NB4 (cell line): Measurements from ENCODE around the gene AFF3.

Experiments
- DNase-seq: peaks from one replicate; pipeline ENCODE4 v3.0.0; 2010; ENCODE audit warnings: low read depth
- H3K4me3 ChIP-seq: one replicate; pipeline ENCODE4 v1.5.1; 2011; ENCODE audit warnings: mild to moderate bottlenecking, low read depth, low read length, moderate library complexity
- MYC ChIP-seq: IDR thresholded peaks from 2 replicates; pipeline ENCODE4 v1.6.1; 2011; ENCODE audit warnings: low read depth, low read length
- POLR2A ChIP-seq: IDR thresholded peaks from 2 replicates; pipeline ENCODE4 v1.6.1; 2011; ENCODE audit warnings: mild to moderate bottlenecking; ENCODE audit not compliant: insufficient read length; ENCODE audit errors: extremely low read depth
- TF ChIP-seq, protein P1 (sequence below): IDR thresholded peaks from one replicate; pipeline ENCODE4 v1.5.1; 2012; ENCODE audit warnings: low read depth, low read length
- TF ChIP-seq, protein P2 (sequence below): IDR thresholded peaks from 2 replicates; pipeline ENCODE4 v1.6.1; 2011; ENCODE audit warnings: low read depth, low read length

AFF3 gene

DNA sequence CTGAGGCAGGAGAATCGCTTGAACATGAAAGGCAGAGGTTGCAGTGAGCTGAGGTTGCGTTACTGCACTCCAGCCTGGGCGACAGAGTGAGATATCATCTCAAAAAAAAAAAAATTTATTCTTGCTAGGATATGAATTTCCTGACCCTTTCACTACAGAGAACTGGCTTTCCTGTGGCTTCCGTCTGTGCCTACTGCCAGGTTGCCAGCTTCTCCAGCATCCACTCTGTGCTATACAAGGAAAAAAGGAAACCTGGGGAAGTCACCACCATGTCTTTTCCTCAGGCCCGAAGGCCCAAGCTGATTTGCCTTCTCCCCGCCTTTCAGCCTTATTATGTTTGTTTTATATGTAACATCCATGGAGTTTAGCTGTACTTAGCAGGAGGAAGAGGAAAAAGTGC is 530.6 kb downstream of the AFF3 start:
- TF ChIP-seq, protein P1, sequence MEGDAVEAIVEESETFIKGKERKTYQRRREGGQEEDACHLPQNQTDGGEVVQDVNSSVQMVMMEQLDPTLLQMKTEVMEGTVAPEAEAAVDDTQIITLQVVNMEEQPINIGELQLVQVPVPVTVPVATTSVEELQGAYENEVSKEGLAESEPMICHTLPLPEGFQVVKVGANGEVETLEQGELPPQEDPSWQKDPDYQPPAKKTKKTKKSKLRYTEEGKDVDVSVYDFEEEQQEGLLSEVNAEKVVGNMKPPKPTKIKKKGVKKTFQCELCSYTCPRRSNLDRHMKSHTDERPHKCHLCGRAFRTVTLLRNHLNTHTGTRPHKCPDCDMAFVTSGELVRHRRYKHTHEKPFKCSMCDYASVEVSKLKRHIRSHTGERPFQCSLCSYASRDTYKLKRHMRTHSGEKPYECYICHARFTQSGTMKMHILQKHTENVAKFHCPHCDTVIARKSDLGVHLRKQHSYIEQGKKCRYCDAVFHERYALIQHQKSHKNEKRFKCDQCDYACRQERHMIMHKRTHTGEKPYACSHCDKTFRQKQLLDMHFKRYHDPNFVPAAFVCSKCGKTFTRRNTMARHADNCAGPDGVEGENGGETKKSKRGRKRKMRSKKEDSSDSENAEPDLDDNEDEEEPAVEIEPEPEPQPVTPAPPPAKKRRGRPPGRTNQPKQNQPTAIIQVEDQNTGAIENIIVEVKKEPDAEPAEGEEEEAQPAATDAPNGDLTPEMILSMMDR = no peak
- TF ChIP-seq, protein P2, sequence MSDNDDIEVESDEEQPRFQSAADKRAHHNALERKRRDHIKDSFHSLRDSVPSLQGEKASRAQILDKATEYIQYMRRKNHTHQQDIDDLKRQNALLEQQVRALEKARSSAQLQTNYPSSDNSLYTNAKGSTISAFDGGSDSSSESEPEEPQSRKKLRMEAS = no peak
- TF ChIP-seq POLR2A = no peak
- TF ChIP-seq MYC = no peak
- no peak overlapping the region for H3K4me3 ChIP-seq
- no peak for DNase-seq

GRCh38 chr2:99611034-99611433 is 531.4 kb downstream of the AFF3 start:
- H3K4me3 ChIP-seq = no peak overlapping the region
- TF ChIP-seq POLR2A (no peak), MYC (no peak)
- TF ChIP-seq, protein P1 = no peak
- TF ChIP-seq, protein P2 = no peak

GRCh38 chr2:99609851-99610381 is 532.5 kb downstream of the AFF3 start:
- H3K4me3 ChIP-seq = no peak overlapping the region
- TF ChIP-seq MYC (no peak), POLR2A (no peak)
- no peak for DNase-seq

More at GRCh38 chr2:99611034-99611433, 531.4 kb downstream of the AFF3 start:
- DNase-seq = no peak

DNA sequence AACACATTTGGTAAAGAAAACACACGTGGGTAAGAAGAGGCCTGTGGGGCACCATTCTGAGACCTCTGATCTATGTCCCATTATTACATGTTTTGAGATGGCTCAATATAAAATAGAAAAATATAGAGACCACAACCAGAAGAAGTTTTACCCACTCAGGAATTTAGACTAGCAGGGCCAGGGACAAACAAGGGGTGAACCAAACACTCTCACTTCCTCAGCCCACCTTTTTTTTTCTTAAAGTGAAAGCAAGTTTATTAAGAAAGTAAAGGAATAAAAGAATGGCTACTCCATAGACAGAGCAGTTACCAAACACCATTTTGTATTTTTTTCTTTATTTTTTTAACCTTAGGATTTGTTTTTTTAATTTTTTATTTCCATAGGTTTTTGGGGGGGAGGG is 533.5 kb downstream of the AFF3 start:
- DNase-seq = no peak
- TF ChIP-seq, protein P1 = no peak
- TF ChIP-seq, protein P2 = no peak
- TF ChIP-seq POLR2A (no peak), MYC (no peak)

GRCh38 chr2:99607861-99608491 is 534.4 kb downstream of the AFF3 start:
- no peak overlapping the region for H3K4me3 ChIP-seq
- TF ChIP-seq POLR2A (no peak), MYC (no peak)
- TF ChIP-seq, protein P1 = no peak
- TF ChIP-seq, protein P2 = no peak
- DNase-seq = no peak

More for the DNA sequence above, 533.5 kb downstream of the AFF3 start:
- no peak overlapping the region for H3K4me3 ChIP-seq

- H3K4me3 ChIP-seq = no peak overlapping the region
- TF ChIP-seq, protein P1 = no peak
- TF ChIP-seq, protein P2 = no peak
- no peak for TF ChIP-seq MYC
- no peak for TF ChIP-seq POLR2A
- no peak for DNase-seq
Measured at GRCh38 chr2:99607454-99607853, 534.9 kb downstream of the AFF3 start.
